OCI-LY3 (cell line): ENCODE results near the gene RMP24.

Experiments
- EZH2phosphoT487 ChIP-seq: fragments of 200-600 bp; shearing (Covaris generic); IDR thresholded peaks from 2 replicates; pipeline ENCODE4 v1.6.1; 2018; ENCODE audit warnings: antibody characterized with exemption, mixed run types, low read depth
- TF ChIP-seq, protein P1 (sequence below): fragments of 200-600, 300-600 bp; sonication (generic); IDR thresholded peaks from 2 replicates; pipeline ENCODE4 v1.5.1; 2014; ENCODE audit warnings: antibody characterized with exemption, low read length, low read depth

DNA sequence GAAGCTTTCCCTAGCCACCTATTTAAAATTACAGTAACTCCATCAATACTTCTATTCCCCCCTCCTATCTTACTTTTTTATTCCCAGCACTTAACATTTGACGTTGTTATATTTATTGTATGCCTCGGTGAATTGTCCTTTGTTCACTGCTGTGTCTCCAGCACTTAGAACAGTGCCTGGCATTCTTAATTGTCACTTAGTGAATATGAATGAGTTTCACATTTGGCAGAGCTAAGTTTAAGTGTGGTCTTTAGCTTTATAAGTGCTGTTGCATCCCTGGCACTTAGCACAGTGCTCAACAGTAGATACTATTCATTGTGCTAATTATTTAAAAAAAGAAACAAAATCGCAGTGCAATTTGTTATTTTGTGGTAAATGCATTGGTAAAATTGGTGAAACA is 1.7 kb downstream of the RMP24 start:
- TF ChIP-seq, protein P1, sequence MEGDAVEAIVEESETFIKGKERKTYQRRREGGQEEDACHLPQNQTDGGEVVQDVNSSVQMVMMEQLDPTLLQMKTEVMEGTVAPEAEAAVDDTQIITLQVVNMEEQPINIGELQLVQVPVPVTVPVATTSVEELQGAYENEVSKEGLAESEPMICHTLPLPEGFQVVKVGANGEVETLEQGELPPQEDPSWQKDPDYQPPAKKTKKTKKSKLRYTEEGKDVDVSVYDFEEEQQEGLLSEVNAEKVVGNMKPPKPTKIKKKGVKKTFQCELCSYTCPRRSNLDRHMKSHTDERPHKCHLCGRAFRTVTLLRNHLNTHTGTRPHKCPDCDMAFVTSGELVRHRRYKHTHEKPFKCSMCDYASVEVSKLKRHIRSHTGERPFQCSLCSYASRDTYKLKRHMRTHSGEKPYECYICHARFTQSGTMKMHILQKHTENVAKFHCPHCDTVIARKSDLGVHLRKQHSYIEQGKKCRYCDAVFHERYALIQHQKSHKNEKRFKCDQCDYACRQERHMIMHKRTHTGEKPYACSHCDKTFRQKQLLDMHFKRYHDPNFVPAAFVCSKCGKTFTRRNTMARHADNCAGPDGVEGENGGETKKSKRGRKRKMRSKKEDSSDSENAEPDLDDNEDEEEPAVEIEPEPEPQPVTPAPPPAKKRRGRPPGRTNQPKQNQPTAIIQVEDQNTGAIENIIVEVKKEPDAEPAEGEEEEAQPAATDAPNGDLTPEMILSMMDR, result no peak
- TF ChIP-seq EZH2phosphoT487, result no peak
